HEK293T (cell line): ENCODE data around the gene TXNRD2.

ENCODE experiments used
- ARNT ChIP-seq: fragments of 450-650 bp; IDR thresholded peaks from 2 replicates; pipeline ENCODE4 v1.6.1; 2017; ENCODE audit warnings: mild to moderate bottlenecking
- BHLHE40 ChIP-seq: fragments of 450-650 bp; IDR thresholded peaks from 2 replicates; pipeline ENCODE4 v1.6.1; 2016; ENCODE audit warnings: mild to moderate bottlenecking, moderate library complexity, borderline replicate concordance
- ELF4 ChIP-seq: fragments of 450-650 bp; IDR thresholded peaks from 2 replicates; pipeline ENCODE4 v1.6.1; 2017; ENCODE audit warnings: antibody characterized with exemption
- FOXK2 ChIP-seq: fragments of 450-650 bp; IDR thresholded peaks from 2 replicates; pipeline ENCODE4 v1.6.1; 2016; ENCODE audit warnings: mild to moderate bottlenecking
- FOXM1 ChIP-seq: fragments of 450-650 bp; IDR thresholded peaks from 2 replicates; pipeline ENCODE4 v1.6.1; 2017; ENCODE audit warnings: mild to moderate bottlenecking, borderline replicate concordance
- NFRKB ChIP-seq: fragments of 450-650 bp; IDR thresholded peaks from 2 replicates; pipeline ENCODE4 v1.6.1; 2016; ENCODE audit warnings: mild to moderate bottlenecking, moderate library complexity
- SP1 ChIP-seq: fragments of 450-650 bp; IDR thresholded peaks from 2 replicates; pipeline ENCODE4 v1.6.1; 2017
- SUZ12 ChIP-seq: fragments of 450-650 bp; IDR thresholded peaks from 2 replicates; pipeline ENCODE4 v1.6.1; 2016; ENCODE audit warnings: mild to moderate bottlenecking
- ZNF384 ChIP-seq: fragments of 450-650 bp; IDR thresholded peaks from 2 replicates; pipeline ENCODE4 v1.6.1; 2016

GRCh38 chr22:19889951-19890350 lies 51.7 kb downstream of the TXNRD2 start:
- TF ChIP-seq FOXM1 (no peak), ELF4 (no peak), NFRKB (no peak), SUZ12 (no peak), SP1 (no peak), FOXK2 (no peak), ARNT (no peak), BHLHE40 (no peak), ZNF384 (no peak)
